GM20000 (cell line): ENCODE data around the gene TUFT1.

Experiments
- DNase-seq: peaks from one replicate; pipeline ENCODE4 v3.0.0; 2012; ENCODE audit warnings: low spot score
- CTCF ChIP-seq: IDR thresholded peaks from 2 replicates; pipeline ENCODE4 v1.5.1; 2012; ENCODE audit warnings: mild to moderate bottlenecking, control low read depth; ENCODE audit errors: extremely low read depth, missing control alignments

The TUFT1 gene

GRCh38 chr1:151565502-151566189, 25.5 kb downstream of the TUFT1 start:
- no peak for TF ChIP-seq CTCF

GRCh38 chr1:151568626-151569088, 28.5 kb downstream of the TUFT1 start:
- no peak for TF ChIP-seq CTCF
- no peak for DNase-seq

More at GRCh38 chr1:151565502-151566189, 25.5 kb downstream of the TUFT1 start:
- no peak for DNase-seq

- no peak for DNase-seq
- no peak for TF ChIP-seq CTCF
These were observed 30.7 kb downstream of the TUFT1 start for GRCh38 chr1:151570819-151571218.

GRCh38 chr1:151574575-151575529, 34.7 kb downstream of the TUFT1 start:
- TF ChIP-seq CTCF, result no peak
- DNase-seq, result no peak

GRCh38 chr1:151577173-151577572, 37.1 kb downstream of the TUFT1 start:
- no peak for TF ChIP-seq CTCF
- DNase-seq, result no peak

GRCh38 chr1:151578941-151579340, 38.8 kb downstream of the TUFT1 start:
- DNase-seq, result no peak
- TF ChIP-seq CTCF, result no peak
